Dedifferentiated amniotic fluid mesenchymal stem cell (primary cell): Measurements from ENCODE around the gene FALEC.
"Not testable (repeated sequence)": the region's sequence is repeated elsewhere in the genome, so short reads cannot be mapped to it uniquely, and the experiment has no call there.

Source experiments
- DNase-seq: peaks from one replicate; pipeline ENCODE4 v3.0.0-alpha.2; 2016; ENCODE audit errors: extremely low spot score

FALEC gene

DNA sequence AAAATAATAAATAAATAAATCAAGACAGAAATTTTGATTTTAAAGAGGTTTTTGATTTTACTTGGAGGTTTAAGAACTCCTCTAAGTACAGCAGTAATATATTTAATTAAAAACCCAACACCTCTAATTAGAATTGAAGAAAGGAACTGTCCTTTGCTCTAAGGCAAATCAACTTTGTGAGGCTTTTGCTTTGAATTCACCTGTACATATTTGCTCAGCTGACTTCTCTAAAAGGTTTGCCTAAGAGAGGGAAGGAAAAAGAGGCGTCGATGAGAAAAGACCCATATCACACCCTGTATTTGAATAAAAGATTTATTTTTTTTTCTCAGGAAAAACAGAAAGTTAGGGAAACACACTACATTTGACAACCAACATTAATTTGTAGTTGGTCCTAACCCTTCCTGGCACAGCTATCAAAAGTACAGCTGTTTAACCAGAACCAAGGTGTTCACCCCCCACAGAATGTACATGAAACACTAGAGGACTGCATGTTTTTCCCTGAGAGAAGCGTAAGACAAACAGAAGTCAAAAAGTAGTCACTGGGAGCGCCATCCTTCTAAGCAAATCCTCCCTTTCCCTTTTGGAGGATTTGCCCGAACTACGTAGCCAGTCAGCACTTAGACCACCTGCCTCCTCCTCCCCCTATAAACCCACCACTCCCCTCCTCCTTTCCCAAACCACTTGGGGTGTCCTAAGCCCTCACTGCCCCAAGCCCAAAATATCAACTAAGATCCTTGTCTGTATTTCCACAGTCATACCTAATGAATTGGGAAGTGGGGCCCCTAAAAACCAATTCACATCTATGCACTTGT, 58.9 kb downstream of the FALEC start:
- no peak for DNase-seq

GRCh38 chr1:150575072-150575489, 59.5 kb downstream of the FALEC start:
- DNase-seq: no peak

DNA sequence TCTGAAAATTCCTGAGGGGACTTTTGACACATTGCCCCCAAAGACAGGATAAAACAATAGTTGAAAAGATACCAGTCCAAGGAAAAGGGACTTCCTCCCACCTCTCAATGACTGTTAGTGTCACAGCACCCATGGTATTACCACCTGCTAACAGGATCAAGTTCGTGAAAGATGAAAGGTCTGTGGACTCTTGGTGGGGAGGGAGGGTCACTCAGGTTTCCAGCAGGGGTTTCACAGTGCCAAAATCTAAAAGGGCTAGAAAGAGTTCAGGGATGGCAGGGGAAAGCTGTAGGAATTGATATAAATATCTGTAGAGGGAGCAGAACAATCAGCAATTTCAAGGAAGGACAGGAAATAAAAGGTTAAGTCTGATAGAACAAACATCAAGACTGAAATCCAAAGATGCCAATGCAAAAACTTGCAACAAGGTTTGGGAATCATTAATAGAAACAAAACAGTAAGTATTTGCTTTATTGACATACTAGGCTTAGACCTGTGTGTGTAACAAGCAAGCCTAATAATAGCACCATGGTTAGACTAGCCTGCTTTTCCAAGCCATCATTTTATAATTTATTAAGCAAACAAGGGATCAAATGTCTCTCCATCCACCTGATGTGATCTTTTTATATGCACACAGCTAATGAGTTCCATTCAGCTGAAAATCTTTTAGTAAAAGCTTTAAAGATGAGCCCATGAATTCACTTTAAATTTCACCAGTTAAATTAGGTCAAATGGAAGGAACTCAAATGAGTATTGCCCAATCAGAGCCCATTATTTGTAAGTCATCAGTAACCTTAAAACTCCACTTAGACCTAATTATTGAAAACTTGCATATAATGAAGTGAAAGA, 60.2 kb downstream of the FALEC start:
- no peak for DNase-seq

- DNase-seq: no peak
Observed at GRCh38 chr1:150576367-150576711, 60.8 kb downstream of the FALEC start.

DNA sequence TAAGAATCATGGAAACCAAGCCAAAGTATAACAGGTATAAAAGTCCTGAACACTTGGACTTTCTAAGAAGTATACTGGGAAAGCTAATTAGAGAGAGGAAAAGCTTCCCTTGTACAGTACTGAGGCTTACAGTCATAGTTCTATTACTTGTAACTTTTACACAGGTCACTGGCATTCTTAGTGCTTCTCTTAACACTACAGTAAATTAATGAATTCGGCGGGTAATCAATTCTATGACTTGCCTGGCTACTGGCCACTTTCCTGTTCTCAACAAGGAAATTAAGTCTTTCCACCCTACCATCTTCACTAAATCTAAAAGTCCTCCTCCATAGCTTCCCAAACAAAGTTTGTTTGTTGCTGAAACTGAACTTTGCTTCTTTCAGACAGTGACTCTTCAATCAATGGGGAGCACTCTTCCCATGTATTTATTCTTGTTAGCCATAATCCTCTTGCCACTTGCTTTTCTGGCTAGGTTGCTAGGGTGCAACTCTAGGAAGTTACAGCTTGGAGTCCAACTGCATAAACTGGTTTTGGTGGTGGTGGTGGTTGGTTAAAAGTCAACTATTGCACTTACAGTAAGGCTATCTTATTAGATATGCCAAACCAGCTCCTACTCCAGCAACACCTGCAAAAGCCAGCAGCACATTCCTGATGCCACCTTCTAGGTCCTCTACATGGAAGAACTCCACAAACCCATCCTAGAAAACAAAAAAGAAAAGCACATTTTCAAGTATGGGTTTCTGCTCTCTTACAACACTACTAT, 61.4 kb downstream of the FALEC start:
- no peak for DNase-seq

GRCh38 chr1:150577557-150578271, 62.2 kb downstream of the FALEC start:
- DNase-seq: peak; percentile 31

- peak; percentile 76 for DNase-seq
Observed at GRCh38 chr1:150578272-150579109, 62.9 kb downstream of the FALEC start.

- DNase-seq: peak; percentile 95
Observed at GRCh38 chr1:150579110-150579944, 63.8 kb downstream of the FALEC start, which contains the start of gene MCL1. TSS of gene MCL1 (minus strand) at chr1:150579610. CDS start at chr1:150579530, 80 bp downstream.

DNA sequence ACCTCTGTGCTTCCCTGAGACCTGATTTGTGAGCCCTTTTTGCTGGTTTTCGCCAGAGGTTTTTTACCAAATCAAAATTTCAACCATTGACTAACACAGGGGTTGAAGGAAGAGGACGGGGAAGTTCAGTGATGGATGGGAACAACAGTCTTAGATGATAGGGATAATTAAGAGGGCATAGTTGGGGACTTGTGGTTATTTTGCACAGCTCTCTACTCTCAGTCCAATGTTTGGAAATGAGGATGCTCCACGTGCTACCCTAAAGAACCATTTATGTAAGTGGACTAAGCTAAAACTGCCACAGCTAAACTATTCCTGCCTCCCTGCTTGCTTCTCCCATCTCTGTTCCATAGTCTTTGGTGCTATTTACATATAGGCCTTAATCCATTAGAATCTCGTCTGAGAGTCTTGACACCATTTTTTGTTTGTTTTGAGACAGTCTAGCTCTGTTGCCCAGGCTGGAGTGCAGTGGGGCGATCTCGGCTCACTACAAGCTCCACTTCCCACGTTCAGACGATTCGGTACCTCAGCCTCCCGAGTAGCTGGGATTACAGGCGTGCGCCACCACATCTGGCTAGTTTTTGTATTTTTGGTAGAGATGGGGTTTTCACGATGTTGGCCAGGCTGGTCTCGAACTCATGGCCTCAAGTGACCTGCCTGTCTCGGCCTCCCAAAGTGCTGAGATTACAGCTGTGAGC, 64.5 kb downstream of the FALEC start:
- no peak for DNase-seq

GRCh38 chr1:150580966-150581365, 65.4 kb downstream of the FALEC start:
- not testable (repeated sequence) for DNase-seq

DNA sequence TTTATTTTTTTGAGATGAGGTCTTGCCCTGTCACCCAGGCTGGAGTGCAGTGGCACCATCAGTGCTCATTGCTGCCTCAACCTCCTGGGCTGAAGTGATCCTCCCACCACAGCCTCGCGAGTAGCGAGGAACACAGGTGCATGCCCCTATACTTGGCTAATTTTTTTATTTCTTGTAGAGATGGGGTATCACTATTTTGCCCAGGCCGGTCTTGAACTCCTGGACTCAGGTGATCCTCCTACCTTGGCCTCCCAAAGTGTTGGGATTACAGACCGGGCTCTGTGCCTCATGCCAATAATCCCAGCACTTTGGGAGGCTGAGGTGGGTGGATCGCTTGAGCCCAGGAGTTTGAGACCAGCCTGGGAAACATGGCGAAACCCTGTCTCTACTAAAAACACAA, 65.9 kb downstream of the FALEC start:
- not testable (repeated sequence) for DNase-seq

- not testable (repeated sequence) for DNase-seq
Observed at GRCh38 chr1:150581962-150582361, 66.4 kb downstream of the FALEC start.

GRCh38 chr1:150582371-150582770, 66.8 kb downstream of the FALEC start:
- no peak for DNase-seq
